ENCODE data around the gene GAPDH. TPM values are rescaled to one million over a fixed set of nuclear protein-coding genes. Genes with fewer than 3 reads are reported as not detected.

GAPDH gene
- total and polyA plus RNA-seq, 7 donors: 1,653 to 3,219 (median 2,501) TPM

GRCh38 chr12:6563448-6564050, 29.2 kb downstream of the GAPDH start:
- WGBS, 2 donors: 69 to 77% methylated on average over 8 of the region's 8 CpGs
- intact Hi-C loops (cut with DNase I): no loop called here
- Histone ChIP-seq H3K4me1 (peaks cover 2 to 17% (median 11%) of the 10 kb centered on the region in 4 donors), H3K27me3 (no peaks in the 10 kb centered on the region), H3K27ac (no peak overlapping the region), H3K9me3 (no peaks in the 10 kb centered on the region), H3K36me3 (peaks cover 41 to 70% (median 45%) of the 10 kb centered on the region in 4 donors), H3K4me3 (no peak overlapping the region)
- TF ChIP-seq POLR2A (IDR thresholded peaks at IDR 0.05) (no peak), POLR2AphosphoS5 (IDR thresholded peaks at IDR 0.05) (no peak), EP300 (IDR thresholded peaks at IDR 0.05) (no peak)
- TF ChIP-seq, protein P1, sequence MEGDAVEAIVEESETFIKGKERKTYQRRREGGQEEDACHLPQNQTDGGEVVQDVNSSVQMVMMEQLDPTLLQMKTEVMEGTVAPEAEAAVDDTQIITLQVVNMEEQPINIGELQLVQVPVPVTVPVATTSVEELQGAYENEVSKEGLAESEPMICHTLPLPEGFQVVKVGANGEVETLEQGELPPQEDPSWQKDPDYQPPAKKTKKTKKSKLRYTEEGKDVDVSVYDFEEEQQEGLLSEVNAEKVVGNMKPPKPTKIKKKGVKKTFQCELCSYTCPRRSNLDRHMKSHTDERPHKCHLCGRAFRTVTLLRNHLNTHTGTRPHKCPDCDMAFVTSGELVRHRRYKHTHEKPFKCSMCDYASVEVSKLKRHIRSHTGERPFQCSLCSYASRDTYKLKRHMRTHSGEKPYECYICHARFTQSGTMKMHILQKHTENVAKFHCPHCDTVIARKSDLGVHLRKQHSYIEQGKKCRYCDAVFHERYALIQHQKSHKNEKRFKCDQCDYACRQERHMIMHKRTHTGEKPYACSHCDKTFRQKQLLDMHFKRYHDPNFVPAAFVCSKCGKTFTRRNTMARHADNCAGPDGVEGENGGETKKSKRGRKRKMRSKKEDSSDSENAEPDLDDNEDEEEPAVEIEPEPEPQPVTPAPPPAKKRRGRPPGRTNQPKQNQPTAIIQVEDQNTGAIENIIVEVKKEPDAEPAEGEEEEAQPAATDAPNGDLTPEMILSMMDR (IDR thresholded peaks at IDR 0.05): peak in 3 of 4 experiments; percentile 64 to 76 (median 70)
- no peak for DNase-seq

DNA sequence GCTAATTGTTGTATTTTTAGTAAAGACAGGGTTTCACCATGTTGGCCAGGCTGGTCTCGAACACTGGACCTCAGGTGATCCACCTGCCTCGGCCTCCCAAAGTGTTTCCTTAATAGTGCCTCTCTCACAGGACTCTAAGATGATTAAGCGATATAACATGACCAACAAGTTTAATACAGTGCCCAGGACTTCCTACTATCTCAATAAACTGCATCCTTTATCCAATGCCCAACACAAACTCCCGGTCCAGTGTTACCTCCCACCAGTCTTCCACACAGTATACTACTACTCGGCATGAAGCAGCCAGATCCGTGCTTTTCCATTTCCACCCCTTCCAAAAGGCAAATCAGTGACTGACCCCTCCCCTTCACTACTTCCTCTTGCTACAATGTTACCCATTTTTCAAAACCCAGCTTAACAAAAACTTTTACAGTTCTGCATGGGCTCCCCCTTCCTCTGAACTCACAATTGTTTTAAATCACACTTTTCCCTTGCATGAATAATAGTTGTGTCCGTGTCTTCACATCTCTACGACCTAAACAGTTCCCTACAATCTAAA, 32.9 kb downstream of the GAPDH start:
- Histone ChIP-seq H3K4me1 (peaks cover 2 to 26% (median 17%) of the 10 kb centered on the region in 4 donors), H3K4me3 (peak overlapping the region in 3 of 4 donors; percentile 56 to 72 (median 71)), H3K9me3 (no peaks in the 10 kb centered on the region), H3K36me3 (peaks cover 37 to 65% (median 40%) of the 10 kb centered on the region in 4 donors), H3K27ac (peak overlapping the region in 3 of 4 donors; percentile 75 to 92 (median 87)), H3K27me3 (no peaks in the 10 kb centered on the region)
- TF ChIP-seq, protein P1 (IDR thresholded peaks at IDR 0.05): no peak
- no peak for TF ChIP-seq POLR2AphosphoS5 (IDR thresholded peaks at IDR 0.05)
- no peak for TF ChIP-seq EP300 (IDR thresholded peaks at IDR 0.05)
- no peak for TF ChIP-seq POLR2A (IDR thresholded peaks at IDR 0.05)
- intact Hi-C loops (cut with DNase I): loop anchor here (5.0 kb wide), 1 partner anchor 40 kb away; the partner anchor contains the start of gene CHD4
- WGBS, 2 donors: 35 to 45% methylated on average over 8 of the region's 8 CpGs
- no peak for DNase-seq

DNA sequence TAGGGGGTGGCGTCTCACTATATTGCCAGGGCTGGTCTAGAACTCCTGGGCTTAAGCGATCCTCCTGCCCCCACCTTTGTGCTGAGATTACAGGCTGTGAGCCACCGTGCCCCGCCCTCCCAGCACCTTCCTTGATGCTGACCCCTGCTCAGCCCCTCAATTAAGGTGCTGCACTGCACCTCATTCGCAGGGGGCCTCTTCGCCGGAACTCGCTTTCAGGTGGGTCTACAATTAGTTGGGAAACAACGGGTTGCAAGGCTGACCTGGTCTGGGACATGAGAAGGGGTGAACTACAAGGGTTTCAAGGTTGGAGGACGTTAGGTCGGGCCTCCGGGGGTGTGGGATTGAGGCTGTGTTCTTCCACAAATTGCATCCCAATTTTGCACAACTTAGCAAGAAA, 35.0 kb downstream of the GAPDH start:
- Histone ChIP-seq H3K27me3 (no peaks in the 10 kb centered on the region), H3K27ac (peak overlapping the region; percentile 75 to 93 (median 90)), H3K4me1 (peaks cover 2 to 26% (median 17%) of the 10 kb centered on the region in 4 donors), H3K36me3 (peaks cover 40 to 68% (median 48%) of the 10 kb centered on the region in 4 donors), H3K9me3 (no peaks in the 10 kb centered on the region), H3K4me3 (no peak overlapping the region)
- no peak for DNase-seq
- intact Hi-C loops (cut with DNase I): loop anchor here (5.0 kb wide), 1 partner anchor 38 kb away; the partner anchor contains the start of gene CHD4
- 75 to 87% methylated on average over 12 of the region's 12 CpGs for WGBS, 2 donors
- TF ChIP-seq, protein P1 (IDR thresholded peaks at IDR 0.05): no peak
- TF ChIP-seq POLR2AphosphoS5 (IDR thresholded peaks at IDR 0.05) (no peak), EP300 (IDR thresholded peaks at IDR 0.05) (no peak), POLR2A (IDR thresholded peaks at IDR 0.05) (no peak)

GRCh38 chr12:6569786-6570185, 35.5 kb downstream of the GAPDH start:
- Histone ChIP-seq H3K27ac (peak overlapping the region in 2 of 4 donors; percentile 87 to 93), H3K9me3 (no peaks in the 10 kb centered on the region), H3K4me1 (peaks cover 2 to 26% (median 17%) of the 10 kb centered on the region in 4 donors), H3K36me3 (peaks cover 40 to 72% (median 53%) of the 10 kb centered on the region in 4 donors), H3K4me3 (no peak overlapping the region), H3K27me3 (no peaks in the 10 kb centered on the region)
- DNase-seq: no peak
- intact Hi-C loops (cut with DNase I): loop anchor here (5.0 kb wide), 1 partner anchor 38 kb away; the partner anchor contains the start of gene CHD4
- WGBS, 2 donors: 35 to 72% methylated on average over 7 of the region's 7 CpGs
- TF ChIP-seq POLR2AphosphoS5 (IDR thresholded peaks at IDR 0.05): no peak
- no peak for TF ChIP-seq EP300 (IDR thresholded peaks at IDR 0.05)
- TF ChIP-seq POLR2A (IDR thresholded peaks at IDR 0.05): no peak
- TF ChIP-seq, protein P1 (IDR thresholded peaks at IDR 0.05): no peak

Measured in sigmoid colon (tissue), 7 donors.